Gastroesophageal sphincter (tissue), 4 donors: ENCODE results near the gene WSCD2. TPM values are rescaled to one million over a fixed set of nuclear protein-coding genes. Genes with fewer than 3 reads are reported as not detected.

Experiments
- ATAC-seq: fragments of 150-250 bp; one replicate; pipeline ENCODE4 v1.9.1; 2016; ENCODE audit warnings: mild to moderate bottlenecking, moderate library complexity
- H3K27ac ChIP-seq, 4 donors: fragments of 200-600 bp; sonication (generic) in 3 of 4; 1 replicate in 3 of 4; 2 replicates in 1 of 4; pipeline ENCODE4 v1.5.1; 2016 to 2019
- H3K27me3 ChIP-seq: fragments of 200-600 bp; sonication (generic); one replicate; pipeline ENCODE4 v1.5.1; 2019
- H3K36me3 ChIP-seq, 2 donors: fragments of 200-600 bp; sonication (generic); one replicate each; pipeline ENCODE4 v1.5.1; 2019; ENCODE audit warnings: control low read depth in 1 of 2
- H3K4me1 ChIP-seq, 3 donors: fragments of 200-600 bp; sonication (generic); 1 replicate in 2 of 3; 2 replicates in 1 of 3; pipeline ENCODE4 v1.5.1; 2016 to 2019; ENCODE audit warnings: control low read depth in 2 of 3
- H3K4me3 ChIP-seq, 2 donors: fragments of 200-600 bp; sonication (generic); one replicate each; pipeline ENCODE4 v1.5.1; 2019; ENCODE audit warnings: mild to moderate bottlenecking in 1 of 2, moderate library complexity in 1 of 2
- H3K9me3 ChIP-seq, 3 donors: fragments of 200-600 bp; sonication (generic); one replicate each; pipeline ENCODE4 v1.5.1; 2017 to 2019; ENCODE audit warnings: control low read depth in 2 of 3
- CTCF ChIP-seq, 4 experiments: fragments of 200-600 bp in 2 of 4; fragments of 450-650 bp in 2 of 4; sonication (generic) in 1 of 4; IDR thresholded peaks; one replicate each; pipeline ENCODE4 v1.5.1; 2017 to 2019; ENCODE audit warnings: antibody characterized with exemption in 4 of 4, mild to moderate bottlenecking in 2 of 4, moderate library complexity in 2 of 4
- EP300 ChIP-seq: sonication (generic); formaldehyde crosslinking; IDR thresholded peaks from one replicate; pipeline ENCODE4 v1.6.1; 2017; ENCODE audit warnings: antibody characterized with exemption, mild to moderate bottlenecking
- POLR2A ChIP-seq, 2 donors: fragments of 450-650 bp; IDR thresholded peaks; one replicate each; pipeline ENCODE4 v1.6.1; 2017; ENCODE audit warnings: antibody characterized with exemption in 2 of 2, mild to moderate bottlenecking in 2 of 2, moderate library complexity in 1 of 2
- POLR2AphosphoS5 ChIP-seq: sonication (generic); formaldehyde crosslinking; IDR thresholded peaks from one replicate; pipeline ENCODE4 v1.6.1; 2017; ENCODE audit warnings: antibody characterized with exemption
- WGBS, 2 donors: methylation state at CpG; one replicate each; pipeline ENCODE4 v1.1.5; 2018; ENCODE audit warnings: low coverage in 1 of 2; 5-methylcytosine and 5-hydroxymethylcytosine counted together
- total RNA-seq, 4 donors: library from RNA; depleted of rRNA; stranded (reverse); fragments of >200 nt; gene quantifications; one replicate each; pipeline ENCODE4 v1.1.0, GENCODE V29; 2016

Gene WSCD2
- total RNA-seq, 4 donors from 2014 or later = 5.0 to 86.1 (median 31.6) TPM

- H3K27ac ChIP-seq = no peak overlapping the region
- H3K27me3 ChIP-seq = no peaks in the 10 kb centered on the region
- 60 to 82% methylated on average over 3 of the region's 3 CpGs for whole genome bisulfite sequencing, 2 donors
- no peak overlapping the region for H3K4me3 ChIP-seq
- no peaks in the 10 kb centered on the region for H3K36me3 ChIP-seq
- no peak for TF ChIP-seq POLR2A (IDR thresholded peaks at IDR 0.05)
- no peak for TF ChIP-seq EP300
- no peak for TF ChIP-seq CTCF (IDR thresholded peaks at IDR 0.05)
- TF ChIP-seq POLR2AphosphoS5 = no peak
- H3K9me3 ChIP-seq = no peaks in the 10 kb centered on the region
- no peak for ATAC-seq
- H3K4me1 ChIP-seq = peaks cover 0 to 24% (median 0%) of the 10 kb centered on the region in 3 donors
Measured at GRCh38 chr12:108148521-108149074, 19.5 kb downstream of the WSCD2 start.

GRCh38 chr12:108150436-108150835, 21.3 kb downstream of the WSCD2 start:
- Histone ChIP-seq H3K27me3 (no peaks in the 10 kb centered on the region), H3K4me1 (peaks cover 0 to 24% (median 0%) of the 10 kb centered on the region in 3 donors), H3K4me3 (no peak overlapping the region), H3K36me3 (no peaks in the 10 kb centered on the region), H3K9me3 (no peaks in the 10 kb centered on the region), H3K27ac (no peak overlapping the region)
- 80 to 86% methylated on average over 4 to 7 of the region's 7 CpGs for WGBS, 2 donors
- no peak for ATAC-seq
- TF ChIP-seq EP300 (no peak), POLR2A (IDR thresholded peaks at IDR 0.05) (no peak), CTCF (IDR thresholded peaks at IDR 0.05) (no peak), POLR2AphosphoS5 (no peak)

GRCh38 chr12:108151533-108152169, 22.6 kb downstream of the WSCD2 start:
- no peak for TF ChIP-seq POLR2AphosphoS5
- TF ChIP-seq EP300 = no peak
- TF ChIP-seq POLR2A (IDR thresholded peaks at IDR 0.05) = no peak
- no peak for TF ChIP-seq CTCF (IDR thresholded peaks at IDR 0.05)
- Histone ChIP-seq H3K9me3 (no peaks in the 10 kb centered on the region), H3K27me3 (no peaks in the 10 kb centered on the region), H3K4me1 (peaks cover 0 to 35% (median 0%) of the 10 kb centered on the region in 3 donors), H3K4me3 (no peak overlapping the region), H3K36me3 (no peaks in the 10 kb centered on the region), H3K27ac (no peak overlapping the region)
- ATAC-seq = no peak
- WGBS, 2 donors = 64 to 75% methylated on average over 2 of the region's 12 CpGs

GRCh38 chr12:108152170-108152538, 23.1 kb downstream of the WSCD2 start:
- Histone ChIP-seq H3K27me3 (no peaks in the 10 kb centered on the region), H3K36me3 (no peaks in the 10 kb centered on the region), H3K9me3 (no peaks in the 10 kb centered on the region), H3K4me3 (no peak overlapping the region), H3K4me1 (peaks cover 0 to 35% (median 0%) of the 10 kb centered on the region in 3 donors), H3K27ac (peak overlapping the region in 1 of 4 donors; percentile 4)
- WGBS, 2 donors = no CpG with 5 or more reads among the region's 4 CpGs
- no peak for TF ChIP-seq POLR2A (IDR thresholded peaks at IDR 0.05)
- no peak for TF ChIP-seq CTCF (IDR thresholded peaks at IDR 0.05)
- no peak for TF ChIP-seq POLR2AphosphoS5
- no peak for TF ChIP-seq EP300
- ATAC-seq = no peak

- 55 to 62% methylated on average over 5 of the region's 5 CpGs for WGBS, 2 donors
- Histone ChIP-seq H3K9me3 (no peaks in the 10 kb centered on the region), H3K27me3 (no peaks in the 10 kb centered on the region), H3K27ac (peak overlapping the region; percentile 34 to 57 (median 36)), H3K4me3 (no peak overlapping the region), H3K36me3 (no peaks in the 10 kb centered on the region), H3K4me1 (peaks cover 0 to 46% (median 0%) of the 10 kb centered on the region in 3 donors)
- no peak for ATAC-seq
- TF ChIP-seq POLR2AphosphoS5 = no peak
- TF ChIP-seq EP300 = no peak
- TF ChIP-seq POLR2A (IDR thresholded peaks at IDR 0.05) = no peak
- TF ChIP-seq CTCF (IDR thresholded peaks at IDR 0.05) = no peak
Measured at GRCh38 chr12:108156717-108157116, 27.6 kb downstream of the WSCD2 start.
